ENCODE measurements around the gene CNOT11.
"Not testable (repeated sequence)": the region's sequence is repeated elsewhere in the genome, so short reads cannot be mapped to it uniquely, and the experiment has no call there.

The CNOT11 gene

GRCh38 chr2:101232770-101233169 is 19.9 kb upstream of the CNOT11 start:
- Histone ChIP-seq H3K4me2 (ENCODE audit: low read length) (no peak overlapping the region), H3K36me3 (ENCODE audit: control insufficient read depth, low read length) (no peaks in the 10 kb centered on the region), H3K9me2 (replicated peaks; ENCODE audit: control insufficient read depth, low read length) (no peaks in the 10 kb centered on the region), H3K9me3 (ENCODE audit: control insufficient read depth, insufficient read depth, low read length) (no peaks in the 10 kb centered on the region; the same call in 1 of the 2 replicates), H3K27ac (ENCODE audit: low read depth, low read length) (no peak overlapping the region), H3K4me1 (ENCODE audit: control insufficient read depth, low read length) (peaks cover 7% of the 10 kb centered on the region), H3K79me2 (ENCODE audit: control insufficient read depth, low read length) (no peaks in the 10 kb centered on the region), H4K20me1 (ENCODE audit: control insufficient read depth, insufficient read depth, low read depth, low read length) (no peaks in the 10 kb centered on the region), H3K4me3 (ENCODE audit: low read length) (no peak overlapping the region), H3K27me3 (ENCODE audit: control insufficient read depth, low read length) (no peaks in the 10 kb centered on the region), H3F3A (ENCODE audit: control insufficient read depth, insufficient read depth) (no peaks in the 10 kb centered on the region)
- TF ChIP-seq EZH2phosphoT487 (IDR thresholded peaks at IDR 0.05; ENCODE audit: borderline replicate concordance, low read length), result no peak
- TF ChIP-seq, protein P1, sequence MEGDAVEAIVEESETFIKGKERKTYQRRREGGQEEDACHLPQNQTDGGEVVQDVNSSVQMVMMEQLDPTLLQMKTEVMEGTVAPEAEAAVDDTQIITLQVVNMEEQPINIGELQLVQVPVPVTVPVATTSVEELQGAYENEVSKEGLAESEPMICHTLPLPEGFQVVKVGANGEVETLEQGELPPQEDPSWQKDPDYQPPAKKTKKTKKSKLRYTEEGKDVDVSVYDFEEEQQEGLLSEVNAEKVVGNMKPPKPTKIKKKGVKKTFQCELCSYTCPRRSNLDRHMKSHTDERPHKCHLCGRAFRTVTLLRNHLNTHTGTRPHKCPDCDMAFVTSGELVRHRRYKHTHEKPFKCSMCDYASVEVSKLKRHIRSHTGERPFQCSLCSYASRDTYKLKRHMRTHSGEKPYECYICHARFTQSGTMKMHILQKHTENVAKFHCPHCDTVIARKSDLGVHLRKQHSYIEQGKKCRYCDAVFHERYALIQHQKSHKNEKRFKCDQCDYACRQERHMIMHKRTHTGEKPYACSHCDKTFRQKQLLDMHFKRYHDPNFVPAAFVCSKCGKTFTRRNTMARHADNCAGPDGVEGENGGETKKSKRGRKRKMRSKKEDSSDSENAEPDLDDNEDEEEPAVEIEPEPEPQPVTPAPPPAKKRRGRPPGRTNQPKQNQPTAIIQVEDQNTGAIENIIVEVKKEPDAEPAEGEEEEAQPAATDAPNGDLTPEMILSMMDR (IDR thresholded peaks at IDR 0.05; ENCODE audit: low read depth, low read length, poor library complexity, severe bottlenecking), result no peak

GRCh38 chr2:101234169-101234938 is 18.3 kb upstream of the CNOT11 start:
- no peaks in the 10 kb centered on the region for H3K9me2 ChIP-seq (replicated peaks; ENCODE audit: control insufficient read depth, low read length)
- no peaks in the 10 kb centered on the region; the same call in 1 of the 2 replicates for H3K9me3 ChIP-seq (ENCODE audit: control insufficient read depth, insufficient read depth, low read length)
- TF ChIP-seq EZH2phosphoT487 (IDR thresholded peaks at IDR 0.05; ENCODE audit: borderline replicate concordance, low read length), result no peak
- TF ChIP-seq, protein P1 (IDR thresholded peaks at IDR 0.05; ENCODE audit: low read depth, low read length, poor library complexity, severe bottlenecking), result no peak
- peaks cover 7% of the 10 kb centered on the region for H3K4me1 ChIP-seq (ENCODE audit: control insufficient read depth, low read length)
- H3K79me2 ChIP-seq (ENCODE audit: control insufficient read depth, low read length), result no peaks in the 10 kb centered on the region
- no peaks in the 10 kb centered on the region for H4K20me1 ChIP-seq (ENCODE audit: control insufficient read depth, insufficient read depth, low read depth, low read length)
- no peak overlapping the region for H3K4me2 ChIP-seq (ENCODE audit: low read length)
- no peaks in the 10 kb centered on the region for H3F3A ChIP-seq (ENCODE audit: control insufficient read depth, insufficient read depth)
- no peaks in the 10 kb centered on the region for H3K36me3 ChIP-seq (ENCODE audit: control insufficient read depth, low read length)
- no peak overlapping the region for H3K27ac ChIP-seq (ENCODE audit: low read depth, low read length)
- no peaks in the 10 kb centered on the region for H3K27me3 ChIP-seq (ENCODE audit: control insufficient read depth, low read length)
- H3K4me3 ChIP-seq (ENCODE audit: low read length), result no peak overlapping the region

GRCh38 chr2:101235956-101236355 is 16.7 kb upstream of the CNOT11 start:
- H3K4me2 ChIP-seq (ENCODE audit: low read length), result not testable (repeated sequence)

DNA sequence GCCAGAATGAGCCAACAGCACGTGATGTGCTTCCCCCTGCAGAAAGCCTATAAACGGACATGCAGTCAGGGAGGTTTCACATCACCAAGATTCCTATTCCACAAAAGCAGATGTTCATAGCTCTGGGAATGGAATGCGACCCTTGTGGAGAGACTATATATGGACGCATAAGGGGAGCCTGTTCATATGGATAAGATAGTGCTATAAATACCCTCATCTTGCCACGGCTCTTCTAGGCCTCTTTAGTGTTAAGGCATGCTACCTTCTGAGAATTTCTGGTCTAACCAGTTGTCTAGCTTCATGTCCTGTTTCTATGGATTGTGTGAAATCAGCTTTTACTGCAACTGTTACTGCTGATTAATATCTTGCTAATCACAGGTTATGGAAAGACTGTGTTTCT is 14.7 kb upstream of the CNOT11 start:
- not testable (repeated sequence) for H3F3A ChIP-seq (ENCODE audit: control insufficient read depth, insufficient read depth); H3K9me3 ChIP-seq (ENCODE audit: control insufficient read depth, insufficient read depth, low read length); H3K36me3 ChIP-seq (ENCODE audit: control insufficient read depth, low read length); H3K4me1 ChIP-seq (ENCODE audit: control insufficient read depth, low read length); H3K79me2 ChIP-seq (ENCODE audit: control insufficient read depth, low read length); H4K20me1 ChIP-seq (ENCODE audit: control insufficient read depth, insufficient read depth, low read depth, low read length); H3K4me2 ChIP-seq (ENCODE audit: low read length); H3K4me3 ChIP-seq (ENCODE audit: low read length); H3K27me3 ChIP-seq (ENCODE audit: control insufficient read depth, low read length); H3K9me2 ChIP-seq (replicated peaks; ENCODE audit: control insufficient read depth, low read length); H3K27ac ChIP-seq (ENCODE audit: low read depth, low read length)

More at GRCh38 chr2:101235956-101236355, 16.7 kb upstream of the CNOT11 start:
- not testable (repeated sequence) for H3K4me1 ChIP-seq (ENCODE audit: control insufficient read depth, low read length); H3K27ac ChIP-seq (ENCODE audit: low read depth, low read length); H3F3A ChIP-seq (ENCODE audit: control insufficient read depth, insufficient read depth); H3K4me3 ChIP-seq (ENCODE audit: low read length); H3K79me2 ChIP-seq (ENCODE audit: control insufficient read depth, low read length); H3K36me3 ChIP-seq (ENCODE audit: control insufficient read depth, low read length); H3K9me2 ChIP-seq (replicated peaks; ENCODE audit: control insufficient read depth, low read length); H3K9me3 ChIP-seq (ENCODE audit: control insufficient read depth, insufficient read depth, low read length); H3K27me3 ChIP-seq (ENCODE audit: control insufficient read depth, low read length); H4K20me1 ChIP-seq (ENCODE audit: control insufficient read depth, insufficient read depth, low read depth, low read length)
